Anterior cingulate cortex (tissue), 58 donors: Measurements from ENCODE around the gene RIMS4.

Experiments used
- DNase-seq, 58 donors: peaks; one replicate each; lab custom pipeline; 2025; lab: John Stamatoyannopoulos, UW

RIMS4 gene

DNA sequence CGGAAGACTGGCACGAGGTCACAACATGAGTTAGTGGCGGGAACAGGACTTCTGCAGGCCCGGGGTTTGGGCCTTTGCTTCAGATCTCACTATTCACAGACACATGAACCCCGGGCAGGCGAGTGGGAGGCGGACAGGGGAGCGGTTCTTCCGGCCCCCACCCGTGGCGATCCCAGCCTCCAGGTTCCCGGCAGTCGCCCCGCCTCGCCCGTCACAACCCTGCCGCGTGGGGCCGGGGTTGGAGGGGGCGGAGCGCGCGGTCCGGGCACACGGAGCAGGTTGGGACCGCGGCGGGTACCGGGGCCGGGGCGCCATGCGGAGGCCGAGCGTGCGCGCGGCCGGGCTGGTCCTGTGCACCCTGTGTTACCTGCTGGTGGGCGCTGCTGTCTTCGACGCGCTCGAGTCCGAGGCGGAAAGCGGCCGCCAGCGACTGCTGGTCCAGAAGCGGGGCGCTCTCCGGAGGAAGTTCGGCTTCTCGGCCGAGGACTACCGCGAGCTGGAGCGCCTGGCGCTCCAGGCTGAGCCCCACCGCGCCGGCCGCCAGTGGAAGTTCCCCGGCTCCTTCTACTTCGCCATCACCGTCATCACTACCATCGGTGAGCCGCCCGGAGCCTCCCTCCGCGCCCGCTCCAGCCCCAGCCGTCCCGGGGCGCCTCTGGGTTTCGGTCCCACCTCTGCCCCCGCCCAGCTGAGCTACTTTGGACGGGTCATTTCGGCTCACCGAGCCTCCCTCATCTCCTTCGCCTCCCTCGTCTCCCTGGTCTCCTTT, 64.6 kb downstream of the RIMS4 start, which contains the start of gene KCNK15:
Gene KCNK15, plus strand, starts transcription at position 268 of the 769 bp plus-strand sequence. Its CDS starts 46 bp downstream, at position 314.
- peak in 7 of 58 donors; percentile 11 to 28 (median 22) for DNase-seq

DNA sequence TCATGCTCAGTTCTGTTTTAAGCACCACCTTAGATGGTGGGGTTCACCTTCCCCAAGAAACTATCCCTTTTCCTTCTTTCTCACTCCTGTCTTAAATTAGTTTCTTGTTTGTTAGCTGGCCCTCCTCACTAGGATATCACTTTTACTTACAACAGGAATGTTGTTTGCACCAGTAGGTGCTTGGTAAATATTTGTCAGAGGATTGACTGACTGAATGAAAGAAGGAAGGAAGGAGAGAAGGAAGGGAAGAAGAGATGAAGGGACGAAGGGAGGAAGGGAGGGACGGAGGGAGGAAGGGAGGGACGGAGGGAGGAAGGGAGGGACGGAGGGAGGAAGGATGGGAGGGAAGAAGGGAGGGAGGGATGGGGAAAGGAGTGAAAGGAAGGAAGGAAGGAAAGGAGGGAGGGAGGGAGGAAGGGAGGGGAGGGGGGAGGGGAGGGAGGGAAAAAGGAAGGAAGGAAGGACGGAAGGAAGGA, 65.2 kb downstream of the RIMS4 start:
- no peak for DNase-seq

DNA sequence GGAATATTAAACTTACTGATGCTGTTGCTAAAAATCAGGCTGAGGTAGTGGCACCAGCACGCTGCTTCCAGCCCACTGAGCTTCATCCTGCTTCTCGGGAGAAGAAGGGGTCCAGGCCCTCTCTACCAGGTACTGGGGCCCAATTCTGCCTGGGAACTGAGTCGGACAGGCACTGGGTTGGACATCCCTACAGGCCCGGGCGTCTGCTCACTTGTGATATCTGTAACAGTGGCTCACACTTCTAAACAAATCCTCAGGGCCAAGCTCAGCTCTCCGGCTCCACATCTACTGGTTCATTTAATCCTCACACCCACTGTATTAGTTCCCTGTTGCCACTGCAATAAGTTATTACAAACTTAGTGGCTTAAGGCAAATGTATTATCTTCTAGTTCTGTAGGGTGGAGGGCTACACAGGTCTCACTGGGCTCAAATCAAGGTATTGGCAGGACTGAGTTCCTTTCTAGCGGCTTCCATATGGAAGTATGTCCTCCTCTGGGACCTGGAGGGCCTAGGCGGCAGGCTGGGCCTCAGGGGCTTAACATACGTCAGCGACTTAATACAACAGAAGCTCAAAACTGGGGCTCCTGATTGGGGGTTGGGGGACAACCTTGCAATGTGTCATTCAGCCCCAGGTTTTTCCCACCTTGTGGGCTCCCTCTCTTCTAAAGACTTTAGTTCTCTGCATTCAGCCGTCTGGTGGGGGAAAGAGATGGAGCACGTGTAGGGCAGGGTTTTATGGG, 66.3 kb downstream of the RIMS4 start:
- no peak for DNase-seq

DNA sequence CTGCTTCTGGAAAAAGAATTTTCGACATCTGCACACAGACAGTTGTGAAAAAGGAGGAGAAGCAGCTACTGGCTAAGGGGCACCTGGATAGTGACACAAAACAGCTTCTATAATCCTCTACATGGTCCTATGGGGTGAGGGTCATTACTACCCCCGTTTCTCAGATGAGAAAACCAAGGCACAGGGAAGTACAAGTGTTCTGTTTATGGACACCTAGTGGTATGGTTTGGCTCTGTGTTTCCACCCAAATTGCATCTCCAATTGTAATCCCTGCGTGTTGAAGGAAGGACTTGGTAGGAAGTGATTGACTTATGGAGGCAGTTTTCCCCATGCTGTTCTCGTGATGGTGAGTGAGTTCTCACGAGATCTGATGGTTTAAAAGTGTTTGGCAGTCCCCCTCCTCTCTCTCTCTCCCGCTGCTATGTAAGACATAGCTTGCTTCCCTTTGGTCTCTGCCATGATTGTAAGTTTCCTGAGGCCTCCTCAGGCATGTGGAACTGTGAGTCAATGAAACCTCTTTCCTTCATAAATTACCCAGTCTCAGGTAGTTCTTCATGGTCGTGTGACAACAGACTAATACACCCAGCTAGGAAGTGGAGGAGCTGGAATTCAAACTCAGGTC, 67.2 kb downstream of the RIMS4 start:
- DNase-seq, result no peak

DNA sequence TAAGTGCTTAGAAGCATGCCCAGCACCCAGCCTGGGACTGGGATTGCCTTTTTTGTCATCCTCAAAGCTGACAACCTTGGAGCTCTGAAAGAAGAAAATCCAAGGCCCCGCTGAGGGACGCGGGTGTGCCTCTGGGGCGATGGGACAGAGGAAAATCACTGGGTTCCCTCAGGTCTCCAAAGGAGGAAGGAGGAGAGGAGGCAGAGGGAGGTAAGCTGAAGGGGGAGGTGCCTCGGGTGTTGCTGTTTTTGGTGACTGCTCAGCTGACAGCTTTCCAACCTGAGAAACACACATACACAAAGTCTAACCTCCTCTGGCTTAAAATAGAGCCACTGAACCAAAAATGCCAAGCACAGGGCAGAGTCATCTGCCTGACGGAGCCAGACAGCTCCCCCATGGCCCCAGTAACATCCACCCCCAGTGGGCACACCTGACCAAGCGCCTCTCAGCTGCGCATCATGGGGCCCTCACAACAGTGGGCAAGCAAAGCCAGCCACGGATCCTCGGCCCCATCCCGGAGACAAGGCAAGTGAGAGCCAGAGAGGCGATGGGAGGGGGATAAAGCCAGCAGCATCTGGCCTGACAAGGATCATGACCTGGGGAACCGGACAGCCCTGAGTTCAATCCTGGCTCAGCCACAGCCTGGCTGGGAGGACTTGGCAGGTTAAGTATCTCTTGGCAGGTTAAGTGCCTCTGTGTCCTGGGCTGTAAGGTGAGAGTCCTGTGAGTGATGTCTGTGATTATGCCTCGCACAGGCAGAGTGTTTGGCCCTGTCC, 67.9 kb downstream of the RIMS4 start:
- DNase-seq, result no peak

DNA sequence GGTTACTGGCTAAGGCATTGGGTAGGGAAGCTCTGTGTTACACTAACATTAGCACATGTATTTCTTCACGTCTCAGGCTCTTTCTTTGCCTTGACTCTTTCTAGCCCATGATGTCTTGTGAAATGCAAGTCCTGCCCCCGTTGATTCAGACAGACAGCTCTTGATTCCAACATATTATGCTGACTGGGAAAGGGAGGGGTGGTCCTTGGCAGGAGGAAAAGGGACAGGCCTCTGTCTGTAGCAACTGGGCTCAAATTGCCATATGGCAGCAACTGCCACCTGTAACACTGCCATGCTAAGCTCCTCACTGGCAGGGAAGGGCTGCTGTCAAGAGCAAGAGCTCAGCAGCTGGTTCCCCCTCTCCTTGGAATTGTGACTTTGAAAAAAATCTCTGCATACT, 70.4 kb downstream of the RIMS4 start:
- DNase-seq, result no peak

DNA sequence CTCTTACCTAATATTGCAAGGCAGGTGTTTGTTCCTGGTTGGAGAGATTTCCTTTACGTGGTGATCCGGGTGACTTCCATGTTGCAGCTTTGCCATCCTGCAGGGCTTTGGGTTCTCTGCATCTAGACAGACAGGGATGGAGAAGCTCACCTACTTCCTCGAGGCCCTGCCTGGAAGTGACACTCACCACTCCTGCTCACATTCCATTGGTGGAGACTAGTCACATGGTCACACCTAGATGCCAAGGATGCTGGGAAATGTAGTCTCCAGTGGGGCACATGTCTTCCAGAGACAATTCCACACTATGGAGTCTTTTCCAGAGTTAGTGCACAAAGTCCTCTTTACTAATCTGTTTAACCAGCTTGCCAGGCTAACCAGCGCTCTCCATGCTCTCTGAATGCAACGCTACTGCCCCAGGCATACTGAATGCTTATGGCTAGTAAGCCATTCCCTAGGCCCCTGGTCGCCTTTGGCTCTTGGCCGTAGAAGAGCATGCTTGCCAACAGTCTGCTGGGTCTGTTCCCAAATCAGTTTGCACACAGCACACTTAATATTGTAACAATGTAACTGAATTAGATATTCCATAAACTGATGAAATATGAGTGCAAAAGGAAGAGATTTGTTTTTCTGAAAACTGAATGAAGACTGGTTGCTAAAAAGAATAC, 71.4 kb downstream of the RIMS4 start:
- DNase-seq, result peak in 54 of 58 donors; percentile 17 to 87 (median 66)

DNA sequence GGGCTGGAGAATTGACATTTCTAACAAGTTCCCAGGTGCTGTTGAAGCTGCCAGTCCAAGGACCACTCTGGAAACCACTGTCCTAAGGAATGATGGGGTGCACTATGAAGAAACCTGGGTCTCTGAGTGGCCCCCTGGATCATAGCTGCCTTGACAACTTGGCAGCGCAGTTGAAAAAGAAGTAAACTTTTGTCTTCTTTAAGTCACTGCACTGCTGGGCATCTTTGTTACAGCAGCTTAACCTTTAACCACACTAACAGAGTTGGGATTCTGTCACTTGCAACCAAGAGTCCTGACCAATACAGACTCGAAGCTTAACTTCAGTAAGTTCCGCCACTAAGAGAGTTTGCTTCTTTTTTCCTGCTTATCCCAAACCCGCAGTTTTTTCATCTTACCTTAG, 73.2 kb downstream of the RIMS4 start:
- no peak for DNase-seq

DNA sequence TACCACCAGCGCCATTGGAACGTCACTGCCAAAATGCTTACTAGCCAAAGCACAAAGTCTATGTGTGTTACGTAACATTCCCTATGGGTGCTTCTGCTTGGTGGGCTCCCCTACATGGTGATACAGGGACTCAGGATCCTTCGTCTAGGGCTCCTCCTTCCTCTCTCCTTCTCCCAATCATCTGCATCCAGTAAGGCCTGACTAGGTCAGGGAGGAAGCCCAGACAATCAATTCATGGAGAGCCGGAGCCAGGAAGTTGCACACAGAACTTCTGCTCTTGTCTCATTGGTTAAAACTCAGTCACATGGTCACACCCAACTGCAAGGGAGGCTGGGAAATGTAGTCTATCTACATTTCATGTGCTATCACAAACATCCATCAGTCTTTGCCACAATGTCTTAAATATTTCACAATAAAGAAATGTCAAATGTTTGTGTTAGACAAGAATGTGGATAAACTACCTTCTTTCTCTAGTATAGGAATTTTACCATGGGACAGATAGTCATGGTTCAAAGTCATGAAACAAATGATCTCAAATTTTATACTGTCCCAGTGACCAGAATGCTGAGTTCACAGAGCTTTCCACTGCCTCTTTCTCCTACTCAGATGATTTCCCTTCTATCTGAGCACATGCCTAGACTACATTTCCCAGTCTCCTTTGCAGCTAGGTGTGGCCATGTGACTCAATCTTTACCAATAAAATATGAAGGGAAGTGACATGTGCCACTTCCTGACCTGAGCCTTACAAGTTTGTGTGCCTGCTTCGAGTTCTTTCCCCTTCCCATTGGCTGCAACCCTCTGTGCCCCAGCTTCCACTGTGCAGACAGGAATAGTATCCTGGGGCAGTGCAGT, 74.0 kb downstream of the RIMS4 start:
- DNase-seq, result peak in 52 of 58 donors; percentile 12 to 90 (median 62)

DNA sequence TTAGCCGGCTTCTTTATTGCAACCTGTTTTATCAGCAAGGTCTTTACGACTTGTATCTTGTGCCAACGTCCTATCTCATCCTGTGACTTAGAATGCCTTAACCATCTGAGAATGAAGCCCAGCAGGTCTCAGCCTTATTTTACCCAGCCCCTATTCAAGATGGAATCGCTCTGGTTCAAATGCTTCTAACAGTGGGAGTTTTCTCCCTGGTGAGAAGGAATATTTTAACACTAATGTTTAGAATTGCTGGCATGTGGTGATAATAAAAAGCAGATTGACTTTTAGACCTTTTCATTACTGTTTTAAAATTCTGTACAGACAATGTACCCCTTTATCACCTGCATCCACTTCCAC, 74.6 kb downstream of the RIMS4 start:
- no peak for DNase-seq

DNA sequence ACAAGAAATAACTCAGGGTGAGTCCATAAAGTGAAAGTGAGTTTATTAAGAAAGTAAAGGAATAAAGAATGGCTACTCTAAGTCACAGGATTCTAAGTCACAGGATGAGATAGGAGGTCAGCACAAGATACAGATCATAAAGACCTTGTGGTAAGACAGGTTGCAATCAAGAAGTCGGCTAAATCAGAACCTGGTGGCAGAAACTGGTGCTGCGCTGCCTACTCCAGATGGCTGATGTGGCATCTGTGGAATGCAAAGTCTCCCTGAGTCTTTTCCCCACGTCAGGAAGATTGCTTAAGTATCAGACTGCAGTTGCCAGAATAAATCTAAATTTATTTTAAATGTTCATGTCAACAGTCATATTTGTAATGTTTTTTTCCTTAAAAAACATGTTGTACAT, 75.4 kb downstream of the RIMS4 start:
- DNase-seq, result peak in 4 of 58 donors; percentile 5 to 32 (median 8)

DNA sequence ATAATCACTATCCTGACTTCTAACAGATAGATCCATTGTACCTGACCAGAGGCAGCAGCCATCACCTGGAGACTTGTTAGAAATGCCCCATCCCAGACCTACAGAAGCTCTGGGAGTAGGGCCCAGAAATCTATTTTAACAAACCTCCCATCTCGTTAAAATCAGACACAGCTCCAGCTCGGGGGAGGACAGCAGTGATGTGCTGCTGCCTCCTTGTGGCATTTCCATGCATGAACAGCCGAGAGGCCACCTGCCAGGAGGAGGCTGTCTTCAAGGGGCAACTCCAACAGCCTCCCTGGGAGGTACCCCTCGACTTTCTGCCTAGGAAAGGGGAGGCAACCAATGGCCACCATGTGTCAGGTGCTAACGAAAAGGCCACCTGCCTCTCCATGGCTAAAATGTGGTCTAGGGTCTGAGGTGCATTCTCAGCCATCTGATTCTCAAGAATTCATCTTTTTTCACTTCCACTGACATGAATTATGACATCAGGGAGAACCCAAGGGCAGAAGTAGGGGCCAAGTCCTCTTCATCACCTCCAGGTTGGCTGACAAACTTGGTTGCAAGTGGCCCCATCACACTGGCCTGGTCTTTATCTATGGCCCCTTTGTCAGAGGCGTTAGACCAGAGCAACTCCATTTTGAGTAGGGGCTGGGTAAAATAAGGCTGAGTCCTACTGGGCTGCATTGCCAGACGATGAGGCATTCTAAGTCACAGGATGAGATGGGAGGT, 76.8 kb downstream of the RIMS4 start:
- DNase-seq, result peak in 56 of 58 donors; percentile 7 to 87 (median 56)

DNA sequence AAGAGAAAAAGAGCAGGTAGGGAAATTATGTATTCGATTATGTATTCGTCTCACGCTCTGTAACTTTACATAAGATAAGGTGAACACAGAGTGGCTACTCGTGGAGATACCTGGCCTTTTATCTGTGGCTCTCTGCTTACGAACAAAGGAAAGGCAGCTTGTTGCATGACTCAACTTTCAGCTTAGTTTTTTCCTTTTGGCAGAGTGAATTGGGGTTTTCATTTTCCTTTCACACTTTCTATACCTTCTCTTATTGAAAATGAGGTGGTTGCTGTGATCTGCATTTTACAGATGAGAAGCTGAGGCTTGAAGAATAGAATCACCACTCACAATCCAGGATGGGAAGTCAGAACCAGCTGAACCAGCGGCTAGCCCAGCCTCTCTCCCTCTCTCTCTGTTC, 78.0 kb downstream of the RIMS4 start:
- no peak for DNase-seq

DNA sequence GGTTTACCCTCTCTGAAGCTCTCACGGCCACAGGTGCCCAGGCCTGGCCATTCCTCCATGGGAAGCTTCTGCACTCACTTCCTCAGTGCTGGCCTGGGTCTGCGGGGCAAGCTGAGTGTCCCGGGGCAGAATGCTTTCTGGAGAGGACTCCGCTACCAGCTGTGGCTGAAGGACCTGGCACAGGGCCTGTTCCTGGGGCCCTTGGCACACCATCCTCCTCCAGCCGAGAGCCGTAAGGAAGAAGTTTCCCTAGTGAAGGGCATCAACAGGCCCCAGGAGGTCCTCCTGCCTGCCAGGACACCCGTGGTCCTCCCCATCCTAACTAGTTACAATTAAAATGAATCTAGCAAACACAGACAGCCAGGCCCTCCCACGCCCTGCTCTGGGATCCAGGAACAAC, 78.7 kb downstream of the RIMS4 start:
- peak in 3 of 58 donors; percentile 9 to 27 (median 17) for DNase-seq

DNA sequence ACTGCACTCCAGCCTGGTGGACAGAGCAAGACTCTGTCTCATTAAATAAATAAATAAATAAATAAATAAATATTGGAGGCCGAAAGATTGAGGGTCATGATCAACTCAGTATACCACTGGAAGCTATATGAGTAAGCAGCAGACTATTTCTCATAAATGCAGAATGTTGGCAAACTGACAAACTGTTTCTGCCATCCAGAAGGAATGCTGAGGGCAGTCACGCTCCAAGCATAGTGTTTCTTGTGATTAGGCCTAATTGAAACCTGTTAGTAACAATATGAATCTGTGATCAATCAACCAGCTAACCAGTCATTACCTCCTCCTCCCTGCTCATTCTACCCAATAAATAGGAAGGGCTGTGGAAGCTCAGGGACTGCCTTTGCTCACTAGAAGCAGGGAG, 79.9 kb downstream of the RIMS4 start:
- no peak for DNase-seq

DNA sequence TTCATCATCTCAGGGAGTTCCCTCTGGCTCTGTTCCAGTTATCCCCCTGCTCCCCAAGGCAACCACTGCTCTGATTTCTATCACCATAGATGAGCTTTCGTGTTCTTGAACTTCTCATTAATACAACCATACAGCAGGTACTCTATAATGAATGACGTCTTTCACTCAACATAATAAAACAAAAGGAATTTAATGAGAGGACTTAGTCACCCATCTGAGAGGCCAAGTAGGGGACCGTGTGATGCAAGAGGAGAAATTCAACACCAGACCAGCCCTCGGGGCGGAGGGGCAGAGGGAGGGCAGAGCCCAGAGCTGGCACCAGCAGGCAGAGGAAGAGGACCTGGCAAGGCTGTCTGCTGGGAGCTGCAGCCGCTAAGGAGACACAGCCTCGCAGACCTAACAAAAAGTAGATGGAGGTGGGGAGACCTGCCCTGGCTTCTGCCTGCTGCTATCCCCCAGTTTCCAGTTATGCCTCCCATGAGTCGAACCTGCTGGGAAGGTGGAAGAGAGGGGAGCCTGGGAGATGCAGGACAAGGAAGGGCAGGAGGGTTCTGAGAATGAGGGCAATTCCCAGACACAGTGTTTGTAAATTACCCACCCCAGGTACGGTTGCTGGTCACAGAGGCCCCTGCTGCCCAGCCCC, 81.4 kb downstream of the RIMS4 start:
- DNase-seq, result peak in 23 of 58 donors; percentile 7 to 78 (median 24)

DNA sequence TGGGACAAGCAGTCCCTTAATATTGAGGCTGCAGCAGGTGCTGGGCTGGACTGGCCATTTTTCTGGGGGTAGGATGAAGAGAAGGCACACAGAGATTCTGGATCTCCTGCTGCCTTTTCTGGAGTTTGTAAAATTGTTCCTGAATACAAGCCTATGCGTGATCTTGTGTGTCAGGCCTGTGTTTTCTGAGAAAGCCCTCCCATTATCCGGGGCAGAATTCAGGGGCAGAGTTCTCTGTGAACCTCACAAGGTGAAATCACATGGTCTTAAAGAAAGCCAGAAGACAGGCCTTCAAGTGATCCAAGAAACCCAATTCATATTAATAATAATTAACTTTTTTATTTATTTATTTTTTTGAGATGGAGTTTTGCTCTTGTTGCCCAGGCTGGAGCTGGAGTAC, 82.7 kb downstream of the RIMS4 start:
- DNase-seq, result no peak

DNA sequence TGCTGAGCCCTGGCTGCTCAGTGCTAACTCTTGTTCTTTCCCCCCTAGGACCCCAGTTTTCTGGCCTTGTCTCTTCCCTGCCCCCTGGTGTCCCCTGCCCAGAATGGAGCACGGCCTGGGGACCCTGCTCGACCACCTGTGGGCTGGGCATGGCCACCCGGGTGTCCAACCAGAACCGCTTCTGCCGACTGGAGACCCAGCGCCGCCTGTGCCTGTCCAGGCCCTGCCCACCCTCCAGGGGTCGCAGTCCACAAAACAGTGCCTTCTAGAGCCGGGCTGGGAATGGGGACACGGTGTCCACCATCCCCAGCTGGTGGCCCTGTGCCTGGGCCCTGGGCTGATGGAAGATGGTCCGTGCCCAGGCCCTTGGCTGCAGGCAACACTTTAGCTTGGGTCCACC, 83.3 kb downstream of the RIMS4 start:
- no peak for DNase-seq
